NCI-H446 (cell line): Measurements from ENCODE around the gene ZNF337.

ENCODE experiments used
- DNase-seq, 2 experiments: peaks; one replicate each; lab custom pipeline; 2025; lab: John Stamatoyannopoulos, UW

Gene ZNF337

DNA sequence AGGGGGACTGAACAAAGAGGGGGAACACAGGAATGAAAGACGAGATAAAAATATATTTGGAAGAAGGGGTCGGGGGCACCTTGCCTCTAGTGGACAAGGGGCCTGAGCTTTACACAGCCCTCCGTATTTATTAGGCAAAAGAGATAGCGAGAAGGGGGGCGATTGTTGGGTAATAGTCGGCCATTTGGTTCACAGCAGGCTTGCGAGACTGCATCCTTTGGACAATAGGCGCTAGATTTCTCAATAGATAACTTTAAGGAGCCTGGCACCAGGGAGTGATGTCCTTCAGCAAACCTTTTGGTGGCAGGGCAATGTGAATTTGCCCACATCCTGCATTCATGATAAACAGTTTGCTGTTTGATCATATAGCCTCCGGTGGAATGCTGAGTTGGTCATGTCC is 69.9 kb downstream of the ZNF337 start:
- no peak for DNase-seq

DNA sequence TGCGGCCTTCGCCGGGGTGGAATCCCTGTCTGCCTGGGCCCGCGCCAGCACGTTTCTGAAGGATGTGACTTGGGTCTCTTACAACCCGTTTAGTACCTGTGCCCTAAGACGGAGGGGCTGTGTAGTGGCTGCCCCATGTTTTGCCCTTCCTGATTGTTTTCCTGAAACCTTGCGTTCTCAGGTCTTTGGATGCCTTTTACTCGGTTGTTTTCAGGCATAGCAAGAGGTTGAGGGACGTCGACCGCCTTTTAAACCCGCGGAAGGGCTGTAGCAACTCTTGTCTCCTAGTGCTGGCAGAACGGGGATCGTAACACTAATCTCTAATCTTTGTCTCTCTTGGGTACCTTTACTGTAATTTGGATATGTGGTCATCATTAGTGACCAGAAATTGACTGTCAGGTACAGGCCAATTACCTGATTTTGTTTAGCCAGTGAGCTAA is 72.1 kb downstream of the ZNF337 start:
- DNase-seq: peak in 1 of 2 experiments; percentile 58
